Neural progenitor cell (in vitro differentiated cells): ENCODE results near the gene ZNF574. TPM values are rescaled to one million over a fixed set of nuclear protein-coding genes. Genes with fewer than 3 reads are reported as not detected.

ENCODE experiments used
- DNase-seq: peaks from one replicate; pipeline ENCODE4 v3.0.0-alpha.2; 2016; ENCODE audit warnings: low spot score
- H2AFZ ChIP-seq: fragments of 200-600 bp; sonication (generic); replicated peaks from 2 replicates; pipeline ENCODE4 v1.6.1; 2016; ENCODE audit warnings: antibody characterized with exemption
- H3F3A ChIP-seq: fragments of 200-600 bp; sonication (generic); 2 replicates; pipeline ENCODE4 v1.6.1; 2016; ENCODE audit warnings: antibody characterized with exemption, low read depth
- H3K27ac ChIP-seq: fragments of 200-600 bp; sonication (generic); 2 replicates; pipeline ENCODE4 v1.5.1; 2016; ENCODE audit warnings: mild to moderate bottlenecking
- H3K27me3 ChIP-seq: fragments of 200-600 bp; sonication (generic); 2 replicates; pipeline ENCODE4 v1.6.1; 2016; ENCODE audit warnings: mild to moderate bottlenecking, moderate library complexity
- H3K36me3 ChIP-seq: fragments of 200-600 bp; sonication (generic); 2 replicates; pipeline ENCODE4 v1.5.1; 2016
- H3K4me1 ChIP-seq: fragments of 200-600 bp; sonication (generic); 2 replicates; pipeline ENCODE4 v1.6.1; 2016; ENCODE audit warnings: mixed run types
- H3K4me2 ChIP-seq: fragments of 200-600 bp; sonication (generic); 2 replicates; pipeline ENCODE4 v1.6.1; 2016
- H3K4me3 ChIP-seq: fragments of 200-600 bp; sonication (generic); 2 replicates; pipeline ENCODE4 v1.5.1; 2016
- H3K79me2 ChIP-seq: fragments of 200-600 bp; sonication (generic); 2 replicates; pipeline ENCODE4 v1.6.1; 2016; ENCODE audit warnings: low read depth
- H3K9ac ChIP-seq: fragments of 200-600 bp; sonication (generic); 2 replicates; pipeline ENCODE4 v1.6.1; 2016
- H3K9me3 ChIP-seq: fragments of 200-600 bp; sonication (generic); 2 replicates; pipeline ENCODE4 v1.5.1; 2016; ENCODE audit warnings: low read depth
- H4K20me1 ChIP-seq: fragments of 200-600 bp; sonication (generic); 2 replicates; pipeline ENCODE4 v1.6.1; 2016; ENCODE audit warnings: low read depth
- H3K27ac Mint-ChIP-seq: 3 replicates; pipeline ENCODE4 v1.8.0; 2021; ENCODE audit warnings: mixed read lengths
- H3K27me3 Mint-ChIP-seq: 2 replicates; pipeline ENCODE4 v1.8.0; 2022; ENCODE audit warnings: low read depth, mild to moderate bottlenecking, inconsistent platforms, moderate library complexity, mixed read lengths; ENCODE audit not compliant: insufficient read depth
- H3K36me3 Mint-ChIP-seq: 3 replicates; pipeline ENCODE4 v1.8.0; 2021; ENCODE audit warnings: mixed read lengths
- H3K4me1 Mint-ChIP-seq: 3 replicates; pipeline ENCODE4 v1.8.0; 2021; ENCODE audit warnings: mixed read lengths
- H3K4me3 Mint-ChIP-seq: 3 replicates; pipeline ENCODE4 v1.8.0; 2021; ENCODE audit warnings: mild to moderate bottlenecking, moderate library complexity, mixed read lengths
- H3K9me3 Mint-ChIP-seq: 3 replicates; pipeline ENCODE4 v1.8.0; 2020; ENCODE audit warnings: mixed read lengths
- EZH2 ChIP-seq: fragments of 200-600 bp; sonication (generic); IDR thresholded peaks from 2 replicates; pipeline ENCODE4 v1.6.1; 2017; ENCODE audit warnings: antibody characterized with exemption, mild to moderate bottlenecking, moderate library complexity
- EZH2phosphoT487 ChIP-seq: fragments of 200-600 bp; sonication (generic); IDR thresholded peaks from 2 replicates; pipeline ENCODE4 v1.6.1; 2017; ENCODE audit warnings: antibody characterized with exemption
- total RNA-seq: library from RNA; depleted of rRNA; stranded (reverse); fragments of >200 nt; gene quantifications from 2 replicates; pipeline ENCODE4 v1.2.3, GENCODE V29; 2015; ENCODE audit warnings: low replicate concordance
- TF ChIP-seq, protein P1 (sequence below): fragments of 200-600 bp; sonication (generic); IDR thresholded peaks from 2 replicates; pipeline ENCODE4 v1.5.1; 2017; ENCODE audit warnings: antibody characterized with exemption, mild to moderate bottlenecking

Gene ZNF574
- total RNA-seq, 1 donor from 2014 or later: 13.4 TPM

DNA sequence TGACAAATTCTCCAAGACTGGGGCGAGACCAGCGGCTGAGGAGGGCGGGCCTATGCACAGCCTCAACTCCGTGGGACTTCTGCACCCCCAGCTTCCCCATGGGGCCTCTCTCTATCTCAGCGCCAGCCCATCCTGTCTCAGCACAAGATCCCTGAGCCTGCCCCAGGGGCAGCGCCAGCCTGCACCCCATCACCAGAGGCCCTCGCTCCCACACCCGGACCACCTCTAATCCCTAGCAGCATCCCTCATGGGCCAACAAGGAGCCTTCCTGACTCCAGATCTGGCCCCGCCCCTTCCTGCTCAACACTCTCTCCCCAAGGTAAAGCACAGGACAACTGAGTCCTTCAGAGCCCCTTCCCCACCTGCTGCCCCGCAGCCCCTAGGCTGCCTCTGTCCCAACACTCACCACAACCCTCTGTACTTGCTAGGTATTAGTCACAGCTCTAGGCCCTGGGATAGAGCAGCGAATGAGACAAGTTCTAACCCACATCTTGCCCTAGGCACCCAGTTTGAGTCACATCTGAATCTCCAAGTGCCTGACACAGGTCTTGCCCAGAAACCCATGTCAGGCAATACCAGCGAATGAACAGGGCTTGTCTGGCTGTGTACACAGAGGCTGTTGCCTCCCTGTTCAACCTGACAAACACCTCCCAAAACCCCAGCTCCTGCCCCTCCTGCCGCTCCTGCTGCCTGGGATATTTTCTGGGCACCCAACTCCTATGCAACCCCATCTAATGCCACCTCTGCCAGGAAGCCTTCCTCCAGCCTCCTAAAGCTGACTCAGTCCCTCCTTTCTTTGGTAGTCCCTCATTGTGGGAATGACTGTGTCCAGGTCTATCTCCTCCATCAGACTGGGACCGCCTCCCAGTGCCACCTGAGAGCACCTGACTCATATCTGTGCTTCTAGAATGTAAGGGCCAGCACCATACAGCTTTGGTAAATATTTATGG lies 24.5 kb upstream of the ZNF574 start:
- no peaks in the 10 kb centered on the region for H3F3A ChIP-seq
- Mint-ChIP-seq H3K4me1 (peaks cover 4% of the 10 kb centered on the region), H3K9me3 (no peaks in the 10 kb centered on the region), H3K36me3 (peaks cover 12% of the 10 kb centered on the region), H3K4me3 (peak overlapping the region; percentile 16), H3K27me3 (peaks cover 3% of the 10 kb centered on the region), H3K27ac (peak overlapping the region; percentile 53)
- H3K9me3 ChIP-seq: no peaks in the 10 kb centered on the region
- no peak overlapping the region for H2AFZ ChIP-seq
- H3K79me2 ChIP-seq: no peaks in the 10 kb centered on the region
- no peaks in the 10 kb centered on the region for H3K27me3 ChIP-seq
- H4K20me1 ChIP-seq: no peaks in the 10 kb centered on the region
- no peak overlapping the region for H3K27ac ChIP-seq
- H3K4me1 ChIP-seq: no peaks in the 10 kb centered on the region
- no peak overlapping the region for H3K9ac ChIP-seq
- no peak overlapping the region for H3K4me2 ChIP-seq
- no peaks in the 10 kb centered on the region for H3K36me3 ChIP-seq
- DNase-seq: no peak
- TF ChIP-seq EZH2 (no peak), EZH2phosphoT487 (no peak)
- TF ChIP-seq, protein P1, sequence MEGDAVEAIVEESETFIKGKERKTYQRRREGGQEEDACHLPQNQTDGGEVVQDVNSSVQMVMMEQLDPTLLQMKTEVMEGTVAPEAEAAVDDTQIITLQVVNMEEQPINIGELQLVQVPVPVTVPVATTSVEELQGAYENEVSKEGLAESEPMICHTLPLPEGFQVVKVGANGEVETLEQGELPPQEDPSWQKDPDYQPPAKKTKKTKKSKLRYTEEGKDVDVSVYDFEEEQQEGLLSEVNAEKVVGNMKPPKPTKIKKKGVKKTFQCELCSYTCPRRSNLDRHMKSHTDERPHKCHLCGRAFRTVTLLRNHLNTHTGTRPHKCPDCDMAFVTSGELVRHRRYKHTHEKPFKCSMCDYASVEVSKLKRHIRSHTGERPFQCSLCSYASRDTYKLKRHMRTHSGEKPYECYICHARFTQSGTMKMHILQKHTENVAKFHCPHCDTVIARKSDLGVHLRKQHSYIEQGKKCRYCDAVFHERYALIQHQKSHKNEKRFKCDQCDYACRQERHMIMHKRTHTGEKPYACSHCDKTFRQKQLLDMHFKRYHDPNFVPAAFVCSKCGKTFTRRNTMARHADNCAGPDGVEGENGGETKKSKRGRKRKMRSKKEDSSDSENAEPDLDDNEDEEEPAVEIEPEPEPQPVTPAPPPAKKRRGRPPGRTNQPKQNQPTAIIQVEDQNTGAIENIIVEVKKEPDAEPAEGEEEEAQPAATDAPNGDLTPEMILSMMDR: no peak
- no peak overlapping the region for H3K4me3 ChIP-seq

DNA sequence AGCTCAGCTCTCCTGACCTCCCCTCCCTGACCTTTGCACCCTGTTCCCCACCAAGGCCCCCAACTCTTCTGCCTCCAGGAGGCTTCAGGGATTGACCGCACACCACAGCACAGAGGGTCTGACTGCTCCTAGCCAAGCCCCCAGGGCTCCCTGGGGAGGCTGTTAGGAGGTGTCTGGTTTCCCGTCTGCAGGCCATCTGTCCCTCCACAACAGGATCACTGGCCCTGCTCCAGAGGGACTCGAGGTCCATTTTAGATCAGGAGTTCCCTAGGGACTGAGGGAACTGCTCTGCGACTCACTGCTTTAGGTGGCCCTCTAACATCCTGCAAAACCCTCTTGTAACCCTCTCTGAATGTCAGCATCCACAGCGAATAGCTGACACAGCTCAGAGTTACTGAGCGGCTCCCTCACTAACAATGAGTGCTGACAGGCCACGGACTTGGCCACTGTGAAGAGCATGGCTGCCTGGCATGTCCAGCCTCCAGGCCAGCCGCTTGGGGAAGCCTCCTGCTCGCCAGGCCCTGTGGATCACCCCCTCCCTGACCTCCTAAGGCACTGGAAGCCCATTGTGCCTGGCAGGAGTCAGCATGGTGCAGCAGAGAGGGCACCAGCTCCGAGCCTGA lies 23.6 kb upstream of the ZNF574 start:
- H3K27ac ChIP-seq: no peak overlapping the region
- H3K36me3 ChIP-seq: no peaks in the 10 kb centered on the region
- peaks cover 12% of the 10 kb centered on the region for H3K36me3 Mint-ChIP-seq

DNA sequence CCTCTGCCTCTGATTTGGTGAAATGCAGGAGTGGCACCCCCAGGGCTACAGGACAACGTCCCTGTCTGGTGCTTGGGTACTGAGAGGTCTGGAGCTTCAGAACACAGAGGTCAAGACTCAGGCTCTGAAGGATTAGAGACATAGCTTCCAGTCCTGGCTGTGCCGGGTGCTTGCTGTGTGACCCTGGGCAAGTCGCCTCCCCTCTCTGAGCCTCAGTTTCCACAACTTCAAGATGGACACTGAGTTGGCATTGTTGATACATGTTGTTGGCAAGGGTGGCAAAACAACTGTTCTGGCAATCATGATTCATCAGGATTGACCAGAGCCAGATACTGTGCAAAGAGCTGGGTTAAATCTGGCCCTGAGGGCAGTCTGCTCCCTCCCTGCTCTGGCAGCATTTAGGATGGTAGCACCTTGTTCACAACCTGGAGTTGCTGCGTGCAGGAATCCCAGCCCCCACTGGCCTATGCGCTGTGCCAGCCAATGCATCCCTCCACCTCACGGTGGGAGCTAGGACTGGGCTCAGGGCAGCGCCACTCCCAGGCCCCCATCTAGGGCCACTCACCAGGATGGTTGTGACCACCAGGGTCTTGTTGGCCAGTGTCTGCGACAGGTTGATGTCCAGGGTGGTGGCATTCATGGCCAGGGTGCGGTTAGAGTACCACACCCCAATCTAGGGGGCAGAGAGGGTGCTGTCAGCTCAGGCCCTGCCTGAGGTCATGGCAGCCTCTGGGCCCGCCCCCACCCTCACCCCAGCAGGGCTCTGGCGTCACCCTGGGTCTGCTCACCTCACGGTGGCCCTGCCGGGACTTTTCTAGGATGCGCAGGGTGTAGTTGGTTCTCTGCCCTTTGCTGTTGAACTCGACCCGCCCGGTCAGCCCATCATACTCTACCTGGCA lies 22.7 kb upstream of the ZNF574 start:
- Histone ChIP-seq H2AFZ (no peak overlapping the region), H3K9ac (no peak overlapping the region), H3K27ac (no peak overlapping the region), H3K9me3 (no peaks in the 10 kb centered on the region), H3K4me1 (no peaks in the 10 kb centered on the region), H4K20me1 (no peaks in the 10 kb centered on the region), H3K79me2 (no peaks in the 10 kb centered on the region), H3K4me3 (no peak overlapping the region), H3K4me2 (no peak overlapping the region), H3F3A (no peaks in the 10 kb centered on the region), H3K27me3 (no peaks in the 10 kb centered on the region), H3K36me3 (no peaks in the 10 kb centered on the region)
- Mint-ChIP-seq H3K36me3 (peaks cover 12% of the 10 kb centered on the region), H3K27ac (no peak overlapping the region), H3K9me3 (no peaks in the 10 kb centered on the region), H3K4me1 (peaks cover 4% of the 10 kb centered on the region), H3K4me3 (no peak overlapping the region), H3K27me3 (peaks cover 7% of the 10 kb centered on the region)
- no peak for DNase-seq
- TF ChIP-seq, protein P1: no peak
- no peak for TF ChIP-seq EZH2
- no peak for TF ChIP-seq EZH2phosphoT487

More for the DNA sequence above, 23.6 kb upstream of the ZNF574 start:
- no peak overlapping the region for H2AFZ ChIP-seq
- DNase-seq: no peak
- H3K27ac Mint-ChIP-seq: no peak overlapping the region
- H3K4me3 ChIP-seq: no peak overlapping the region
- H3K9me3 Mint-ChIP-seq: no peaks in the 10 kb centered on the region
- H3K4me2 ChIP-seq: no peak overlapping the region
- no peaks in the 10 kb centered on the region for H3F3A ChIP-seq
- TF ChIP-seq EZH2phosphoT487 (no peak), EZH2 (no peak)
- TF ChIP-seq, protein P1: no peak
- H3K4me1 ChIP-seq: no peaks in the 10 kb centered on the region
- peaks cover 4% of the 10 kb centered on the region for H3K4me1 Mint-ChIP-seq
- H3K79me2 ChIP-seq: no peaks in the 10 kb centered on the region
- no peak overlapping the region for H3K9ac ChIP-seq
- H3K27me3 ChIP-seq: no peaks in the 10 kb centered on the region
- H3K4me3 Mint-ChIP-seq: no peak overlapping the region
- no peaks in the 10 kb centered on the region for H3K9me3 ChIP-seq
- no peaks in the 10 kb centered on the region for H4K20me1 ChIP-seq
- peaks cover 7% of the 10 kb centered on the region for H3K27me3 Mint-ChIP-seq
